Measurements from ENCODE around the gene TCP11X2.
A peak's percentile ranks its signal among the peaks of the same experiment; 100 is the strongest.
"Not testable (repeated sequence)": the region's sequence is repeated elsewhere in the genome, so short reads cannot be mapped to it uniquely, and the experiment has no call there.

The TCP11X2 gene

DNA sequence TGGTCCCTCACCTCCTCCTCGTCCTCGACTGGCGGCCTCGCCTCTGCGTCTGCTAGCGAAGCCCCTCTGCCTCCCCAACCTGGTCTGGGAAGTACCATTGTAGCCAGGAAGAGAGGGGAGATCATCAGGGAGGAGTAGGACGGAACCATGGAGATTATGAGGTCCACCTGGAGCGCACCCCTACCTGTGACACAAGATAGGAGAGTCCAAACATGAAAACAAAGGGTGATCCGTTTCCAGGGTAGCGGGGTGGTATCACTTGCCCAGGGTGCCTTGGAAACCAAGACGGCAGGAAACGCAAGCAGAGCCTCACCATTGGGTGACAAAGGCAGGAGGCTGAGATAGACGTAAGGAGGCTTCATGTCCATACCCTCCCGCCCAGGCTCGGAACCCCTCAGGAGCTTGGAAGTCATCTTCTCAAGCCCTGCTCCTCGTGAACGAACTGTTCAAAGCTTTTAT is at the start of gene TCP11X2:
TCP11X2 (minus strand) TSS at position 51 of the 459 bp plus-strand sequence.
- not testable (repeated sequence) for DNase-seq

- peak; percentile 34 for DNase-seq
Measured at GRCh38 chrX:102517326-102517725, 45.7 kb upstream of the TCP11X2 start.

GRCh38 chrX:102515975-102516941 is 44.6 kb upstream of the TCP11X2 start, which contains the start of gene TMSB15A:
Gene TMSB15A (minus strand): TSS chrX:102516739.
- peak; percentile 55 for DNase-seq

- no peak for DNase-seq
Measured at GRCh38 chrX:102514536-102514935, 42.9 kb upstream of the TCP11X2 start.

DNA sequence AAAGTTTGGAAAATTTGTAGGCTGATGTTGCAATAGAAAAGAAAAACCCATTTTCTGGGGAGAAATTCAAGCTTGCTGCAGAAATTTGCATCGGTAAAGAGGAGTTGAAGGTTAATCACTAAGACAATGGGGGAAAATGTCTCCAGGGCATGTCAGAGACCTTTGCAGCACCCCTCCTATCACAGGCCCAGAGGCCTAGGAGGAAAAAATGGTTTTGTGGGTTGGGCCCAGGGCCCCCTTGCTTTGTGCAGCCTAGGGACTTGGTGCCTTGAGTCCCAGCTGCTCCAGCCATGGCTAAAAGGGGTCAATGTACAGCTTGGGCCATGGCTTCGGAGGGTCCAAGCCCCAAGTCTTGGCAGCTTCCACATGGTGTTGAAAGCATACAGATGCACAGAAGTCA is 27.1 kb upstream of the TCP11X2 start:
- DNase-seq: no peak

- no peak for DNase-seq
Measured at GRCh38 chrX:102491766-102492165, 20.2 kb upstream of the TCP11X2 start.

DNA sequence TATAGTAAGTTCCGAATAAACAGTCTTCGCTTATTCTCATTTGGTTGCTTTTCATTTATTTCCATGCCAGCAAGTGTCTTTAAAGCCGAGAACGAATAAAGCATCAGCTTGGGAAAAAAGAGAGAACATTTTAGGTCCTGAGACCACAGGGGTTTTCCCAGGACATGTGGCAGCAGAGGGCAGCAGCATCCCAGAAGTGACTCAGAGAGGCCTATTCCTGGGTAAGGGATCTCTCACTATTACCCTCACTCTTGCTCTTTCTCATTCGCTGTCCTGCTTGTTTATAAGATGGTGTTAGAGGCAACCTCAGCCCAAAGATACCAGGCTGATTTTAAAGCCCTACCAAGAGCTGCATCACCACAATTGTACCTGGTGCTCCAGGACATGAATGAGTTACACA is 7.2 kb upstream of the TCP11X2 start:
- DNase-seq: not testable (repeated sequence)

- not testable (repeated sequence) for DNase-seq
Measured at GRCh38 chrX:102470215-102470614, 1.4 kb downstream of the TCP11X2 start.

GRCh38 chrX:102458615-102459014 is 13.0 kb downstream of the TCP11X2 start:
- DNase-seq: not testable (repeated sequence)

GRCh38 chrX:102439908-102440307 is 31.7 kb downstream of the TCP11X2 start, which contains the start of gene NXF2B:
Gene NXF2B (minus strand): TSS chrX:102440008. CDS start chrX:102380036, 59,972 bp downstream.
- not testable (repeated sequence) for DNase-seq

GRCh38 chrX:102414493-102414892 is 57.1 kb downstream of the TCP11X2 start:
- DNase-seq: not testable (repeated sequence)

All from hematopoietic multipotent progenitor cell treated with erythropoietin and hydrocortisone succinate and interleukin-3 and kit ligand, for 6 days (in vitro differentiated cells).